Liver (tissue), 9 donors: ENCODE measurements around the gene UNC93B1. TPM values are rescaled to one million over a fixed set of nuclear protein-coding genes. Genes with fewer than 3 reads are reported as not detected.

Source experiments
- DNase-seq: peaks from one replicate; pipeline ENCODE4 v3.0.0-alpha.2; 2017; ENCODE audit warnings: low spot score
- H3K27ac ChIP-seq, 2 donors: one replicate each; pipeline ENCODE4 v1.7.0; 2013; ENCODE audit warnings: inconsistent platforms in 2 of 2, low read length in 2 of 2, control low read depth in 1 of 2, low read depth in 1 of 2, mild to moderate bottlenecking in 1 of 2
- H3K27me3 ChIP-seq, 4 donors: one replicate each; pipeline versions ENCODE4 v1.6.1 to v1.7.0; 2013; ENCODE audit warnings: low read length in 3 of 4, inconsistent platforms in 1 of 4, mild to moderate bottlenecking in 1 of 4, moderate library complexity in 1 of 4; ENCODE audit not compliant: control insufficient read depth in 4 of 4, insufficient read depth in 4 of 4
- H3K36me3 ChIP-seq, 4 donors: one replicate each; pipeline versions ENCODE4 v1.6.1 to v1.7.0; 2013; ENCODE audit warnings: low read length in 3 of 4, mild to moderate bottlenecking in 3 of 4, low read depth in 1 of 4, moderate library complexity in 1 of 4; ENCODE audit not compliant: control insufficient read depth in 4 of 4, insufficient read depth in 3 of 4
- H3K4me1 ChIP-seq, 4 donors: one replicate each; pipeline versions ENCODE4 v1.6.1 to v1.7.0; 2013; ENCODE audit warnings: low read length in 3 of 4, mild to moderate bottlenecking in 3 of 4, moderate library complexity in 1 of 4; ENCODE audit not compliant: control insufficient read depth in 4 of 4, insufficient read depth in 4 of 4
- H3K4me3 ChIP-seq, 3 donors: one replicate each; pipeline versions ENCODE4 v1.6.1 to v1.7.0; 2013; ENCODE audit warnings: low read length in 3 of 3, control low read depth in 1 of 3, low read depth in 1 of 3, mild to moderate bottlenecking in 1 of 3
- H3K9ac ChIP-seq, 2 donors: one replicate each; pipeline ENCODE4 v1.7.0; 2013; ENCODE audit warnings: low read length in 2 of 2, mild to moderate bottlenecking in 2 of 2, moderate library complexity in 2 of 2, control low read depth in 1 of 2, low read depth in 1 of 2
- H3K9me3 ChIP-seq, 4 donors: one replicate each; pipeline versions ENCODE4 v1.6.1 to v1.7.0; 2013; ENCODE audit warnings: low read length in 3 of 4; ENCODE audit not compliant: control insufficient read depth in 4 of 4
- ATF3 ChIP-seq: IDR thresholded peaks from 2 replicates; pipeline ENCODE4 v1.6.1; 2016; ENCODE audit warnings: antibody characterized with exemption
- CTCF ChIP-seq: fragments of 150-350 bp; IDR thresholded peaks from 2 replicates; pipeline ENCODE4 v1.5.1; 2017; ENCODE audit warnings: improper control_type of control experiment, low read depth, low read length; ENCODE audit not compliant: missing input control
- FOXA2 ChIP-seq: IDR thresholded peaks from 2 replicates; pipeline ENCODE4 v1.6.1; 2016; ENCODE audit warnings: antibody characterized with exemption
- GABPA ChIP-seq, 2 donors: IDR thresholded peaks in 1 of 2; conservative IDR thresholded peaks in 1 of 2; 2 replicates each; pipeline ENCODE4 v1.6.1; 2016; ENCODE audit warnings: antibody characterized with exemption in 2 of 2, mild to moderate bottlenecking in 1 of 2, moderate library complexity in 1 of 2
- HNF4A ChIP-seq, 2 donors: conservative IDR thresholded peaks; 2 replicates each; pipeline ENCODE4 v1.6.1; 2016; ENCODE audit warnings: antibody characterized with exemption in 2 of 2, mild to moderate bottlenecking in 2 of 2
- HNF4G ChIP-seq: IDR thresholded peaks from 2 replicates; pipeline ENCODE4 v1.6.1; 2016; ENCODE audit warnings: antibody characterized with exemption
- JUND ChIP-seq, 2 donors: IDR thresholded peaks; 2 replicates each; pipeline ENCODE4 v1.6.1; 2016; ENCODE audit warnings: antibody characterized with exemption in 2 of 2
- NR2F2 ChIP-seq: IDR thresholded peaks from 2 replicates; pipeline ENCODE4 v1.6.1; 2016; ENCODE audit warnings: antibody characterized with exemption
- REST ChIP-seq: IDR thresholded peaks from 2 replicates; pipeline ENCODE4 v1.6.1; 2016; ENCODE audit warnings: antibody characterized with exemption, mild to moderate bottlenecking
- RXRA ChIP-seq, 2 donors: IDR thresholded peaks; 2 replicates each; pipeline ENCODE4 v1.6.1; 2017 to 2018; ENCODE audit warnings: antibody characterized with exemption in 2 of 2, mild to moderate bottlenecking in 1 of 2
- SP1 ChIP-seq: IDR thresholded peaks from 2 replicates; pipeline ENCODE4 v1.6.1; 2018; ENCODE audit warnings: antibody characterized with exemption, mild to moderate bottlenecking
- YY1 ChIP-seq: IDR thresholded peaks from 2 replicates; pipeline ENCODE4 v1.6.1; 2016; ENCODE audit warnings: antibody characterized with exemption, mild to moderate bottlenecking
- ZBTB33 ChIP-seq: IDR thresholded peaks from 2 replicates; pipeline ENCODE4 v1.6.1; 2016; ENCODE audit warnings: antibody characterized with exemption
- WGBS: extraction: QIAGEN DNeasy Blood & Tissue Kit; methylation state at CpG from one replicate; pipeline ENCODE4 v1.1.7; 2013; 5-methylcytosine and 5-hydroxymethylcytosine counted together
- polyA plus RNA-seq, 2 donors: library from polyadenylated mRNA; stranded (reverse) in 1 of 2; unstranded in 1 of 2; fragments of 200-250 nt in 1 of 2; fragments of >200 nt in 1 of 2; fragmentation: Nextera tagmentation in 1 of 2; extraction: Ambion mirVana in 1 of 2; gene quantifications; one replicate each; pipeline versions ENCODE4 v1.2.1 to v1.2.3, GENCODE V29; 2013 to 2015
- total RNA-seq, 2 donors: library from RNA; depleted of rRNA; stranded (reverse); fragments of >200 nt; gene quantifications; one replicate each; pipeline ENCODE4 v1.2.3, GENCODE V29; 2014
- donor health status: healthy.
- donor health status: healthy.
- donor health status: healthy.
- donor health status: healthy.
- donor health status: healthy.

UNC93B1 gene
- total and polyA plus RNA-seq, 4 donors, result 9.2 to 19.1 (median 15.0) TPM

GRCh38 chr11:68039526-68040086 is 35.7 kb upstream of the UNC93B1 start:
- Histone ChIP-seq H3K4me1 (peaks cover 20 to 46% (median 29%) of the 10 kb centered on the region in 4 donors), H3K36me3 (peaks cover 0 to 14% (median 4%) of the 10 kb centered on the region in 4 donors)
- WGBS, result 16% methylated on average over 10 of the region's 10 CpGs

GRCh38 chr11:68038718-68039525 is 35.0 kb upstream of the UNC93B1 start, which contains the start of gene TCIRG1:
Gene TCIRG1 (plus strand): TSS chr11:68039025. CDS start chr11:68041272, 2,247 bp downstream.
- Histone ChIP-seq H3K4me1 (peaks cover 20 to 51% (median 33%) of the 10 kb centered on the region in 4 donors), H3K36me3 (peaks cover 0 to 7% (median 3%) of the 10 kb centered on the region in 4 donors), H3K4me3 (peak within 1 kb of the TSS; percentile 79 to 88 (median 80)), H3K27ac (peak within 1 kb of the TSS; percentile 93 to 98), H3K9ac (peak within 1 kb of the TSS; percentile 82 to 84), H3K9me3 (no peaks in the 10 kb centered on the region), H3K27me3 (no peaks in the 10 kb centered on the region)
- 5% methylated on average over 51 of the region's 51 CpGs for WGBS
- peak; percentile 82 for DNase-seq
- TF ChIP-seq ATF3, result no peak
- TF ChIP-seq FOXA2, result no peak
- TF ChIP-seq HNF4G, result no peak
- TF ChIP-seq SP1, result no peak
- peak; percentile 61 for TF ChIP-seq YY1
- no peak for TF ChIP-seq ZBTB33
- TF ChIP-seq JUND (IDR thresholded peaks at IDR 0.05), result no peak
- TF ChIP-seq CTCF, result peak; percentile 7
- no peak for TF ChIP-seq NR2F2
- no peak for TF ChIP-seq GABPA (IDR thresholded peaks at IDR 0.05 in 1 of 2, conservative IDR thresholded peaks at IDR 0.05 in 1 of 2)

More at GRCh38 chr11:68039526-68040086, 35.7 kb upstream of the UNC93B1 start:
- TF ChIP-seq HNF4A (conservative IDR thresholded peaks at IDR 0.05) (peak; percentile 54 to 61), REST (peak; percentile 19), SP1 (peak; percentile 46), RXRA (IDR thresholded peaks at IDR 0.05) (no peak), CTCF (no peak)
- peak overlapping the region; percentile 79 to 88 (median 80) for H3K4me3 ChIP-seq
- peak overlapping the region; percentile 80 to 82 for H3K9ac ChIP-seq
- H3K9me3 ChIP-seq, result no peaks in the 10 kb centered on the region
- no peaks in the 10 kb centered on the region for H3K27me3 ChIP-seq
- DNase-seq, result no peak
- H3K27ac ChIP-seq, result peak overlapping the region; percentile 93 to 98
